ENCODE data around the gene CDC20.
"Not testable (repeated sequence)": the region's sequence is repeated elsewhere in the genome, so short reads cannot be mapped to it uniquely, and the experiment has no call there.

The CDC20 gene

GRCh38 chr1:43395523-43395922, 36.7 kb downstream of the CDC20 start:
- H2AFZ ChIP-seq (ENCODE audit: low read depth): no peak overlapping the region
- H3K4me1 ChIP-seq (ENCODE audit: low read depth, poor library complexity, severe bottlenecking): peaks cover 8% of the 10 kb centered on the region
- no peak overlapping the region for H3K4me3 ChIP-seq (IDR thresholded peaks at IDR 0.05; ENCODE audit: insufficient read depth, low read depth, low read length)
- H3K9ac ChIP-seq: no peak overlapping the region
- no peaks in the 10 kb centered on the region for H3K36me3 ChIP-seq (ENCODE audit: insufficient read depth)
- H3K4me2 ChIP-seq: no peak overlapping the region
- peaks cover 11% of the 10 kb centered on the region for H3K79me2 ChIP-seq (ENCODE audit: insufficient read depth, low read depth)
- H4K20me1 ChIP-seq (ENCODE audit: insufficient read depth): no peaks in the 10 kb centered on the region
- no peaks in the 10 kb centered on the region for H3K27me3 ChIP-seq (ENCODE audit: insufficient read depth, low read depth)
- TF ChIP-seq CTCF (conservative IDR thresholded peaks at IDR 0.05; ENCODE audit: low read depth, low read length): no peak
- no peak overlapping the region for H3K27ac ChIP-seq

GRCh38 chr1:43396059-43396458, 37.3 kb downstream of the CDC20 start:
- peaks cover 3% of the 10 kb centered on the region for H3K4me1 ChIP-seq (ENCODE audit: low read depth, poor library complexity, severe bottlenecking)
- H3K27ac ChIP-seq: no peak overlapping the region
- no peak overlapping the region for H3K4me3 ChIP-seq (IDR thresholded peaks at IDR 0.05; ENCODE audit: insufficient read depth, low read depth, low read length)
- H2AFZ ChIP-seq (ENCODE audit: low read depth): no peak overlapping the region
- 0 out of 2 replicates have a peak, but pooled peaks cover 5% of the 10 kb centered on the region for H3K79me2 ChIP-seq (ENCODE audit: insufficient read depth, low read depth)
- no peaks in the 10 kb centered on the region for H3K36me3 ChIP-seq (ENCODE audit: insufficient read depth)
- H3K4me2 ChIP-seq: no peak overlapping the region
- H4K20me1 ChIP-seq (ENCODE audit: insufficient read depth): no peaks in the 10 kb centered on the region
- no peak for TF ChIP-seq CTCF (conservative IDR thresholded peaks at IDR 0.05; ENCODE audit: low read depth, low read length)
- H3K9ac ChIP-seq: no peak overlapping the region
- no peaks in the 10 kb centered on the region for H3K27me3 ChIP-seq (ENCODE audit: insufficient read depth, low read depth)

- no peak overlapping the region for H3K9ac ChIP-seq
- H3K4me3 ChIP-seq (IDR thresholded peaks at IDR 0.05; ENCODE audit: insufficient read depth, low read depth, low read length): no peak overlapping the region
- no peak overlapping the region for H2AFZ ChIP-seq (ENCODE audit: low read depth)
- TF ChIP-seq CTCF (conservative IDR thresholded peaks at IDR 0.05; ENCODE audit: low read depth, low read length): no peak
- H3K27ac ChIP-seq: no peak overlapping the region
- no peaks in the 10 kb centered on the region for H4K20me1 ChIP-seq (ENCODE audit: insufficient read depth)
- H3K4me2 ChIP-seq: no peak overlapping the region
- H3K36me3 ChIP-seq (ENCODE audit: insufficient read depth): no peaks in the 10 kb centered on the region
- no peaks in the 10 kb centered on the region for H3K4me1 ChIP-seq (ENCODE audit: low read depth, poor library complexity, severe bottlenecking)
- H3K27me3 ChIP-seq (ENCODE audit: insufficient read depth, low read depth): no peaks in the 10 kb centered on the region
- no peaks in the 10 kb centered on the region for H3K79me2 ChIP-seq (ENCODE audit: insufficient read depth, low read depth)
These were observed 39.4 kb downstream of the CDC20 start for GRCh38 chr1:43398227-43398626.

GRCh38 chr1:43400441-43400840, 41.7 kb downstream of the CDC20 start:
- not testable (repeated sequence) for H3K4me2 ChIP-seq; H3K36me3 ChIP-seq (ENCODE audit: insufficient read depth); H3K27ac ChIP-seq; H3K9ac ChIP-seq; H2AFZ ChIP-seq (ENCODE audit: low read depth); H3K4me1 ChIP-seq (ENCODE audit: low read depth, poor library complexity, severe bottlenecking); H3K79me2 ChIP-seq (ENCODE audit: insufficient read depth, low read depth); H3K27me3 ChIP-seq (ENCODE audit: insufficient read depth, low read depth); H4K20me1 ChIP-seq (ENCODE audit: insufficient read depth); H3K4me3 ChIP-seq (IDR thresholded peaks at IDR 0.05; ENCODE audit: insufficient read depth, low read depth, low read length)

GRCh38 chr1:43402089-43402865, 43.5 kb downstream of the CDC20 start:
- no peak overlapping the region for H3K9ac ChIP-seq
- no peak overlapping the region for H3K4me3 ChIP-seq (IDR thresholded peaks at IDR 0.05; ENCODE audit: insufficient read depth, low read depth, low read length)
- no peak overlapping the region for H2AFZ ChIP-seq (ENCODE audit: low read depth)
- H3K36me3 ChIP-seq (ENCODE audit: insufficient read depth): peaks cover 3% of the 10 kb centered on the region; the same call in 1 of the 2 replicates
- H3K27me3 ChIP-seq (ENCODE audit: insufficient read depth, low read depth): no peaks in the 10 kb centered on the region
- no peak overlapping the region for H3K4me2 ChIP-seq
- H3K79me2 ChIP-seq (ENCODE audit: insufficient read depth, low read depth): no peaks in the 10 kb centered on the region
- no peak for TF ChIP-seq CTCF (conservative IDR thresholded peaks at IDR 0.05; ENCODE audit: low read depth, low read length)
- H3K27ac ChIP-seq: no peak overlapping the region
- H3K4me1 ChIP-seq (ENCODE audit: low read depth, poor library complexity, severe bottlenecking): no peaks in the 10 kb centered on the region
- H4K20me1 ChIP-seq (ENCODE audit: insufficient read depth): no peaks in the 10 kb centered on the region
